ENCODE measurements around the gene LPIN2.
"Not testable (repeated sequence)": the region's sequence is repeated elsewhere in the genome, so short reads cannot be mapped to it uniquely, and the experiment has no call there.

LPIN2 gene

DNA sequence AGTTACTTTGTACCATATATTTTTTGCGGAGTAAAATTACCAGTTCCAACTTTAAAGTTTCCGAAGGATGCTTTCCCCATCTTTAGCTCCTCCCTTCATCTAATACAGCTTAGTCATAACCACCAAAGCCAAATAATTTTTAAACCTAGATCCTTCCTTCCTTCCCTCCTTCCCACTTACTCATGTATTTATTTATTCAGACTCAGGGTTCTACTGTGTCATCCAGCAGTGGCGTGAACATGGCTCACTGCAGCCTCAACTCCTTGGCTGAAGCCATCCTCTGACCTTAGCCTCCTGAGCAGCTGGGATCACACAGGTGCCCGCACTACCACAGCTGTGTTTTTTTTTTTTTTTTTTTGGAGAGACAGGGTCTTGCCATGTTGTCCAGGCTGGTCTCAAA, 4.4 kb downstream of the LPIN2 start:
- DNase-seq (ENCODE audit: extremely low read depth, insufficient read length) = no peak
- Histone ChIP-seq H3K36me3 (ENCODE audit: control insufficient read depth, insufficient read depth, low read length) (no peaks in the 10 kb centered on the region), H3K4me3 (replicated peaks; ENCODE audit: low read depth, low read length) (no peak overlapping the region), H3K27me3 (replicated peaks; ENCODE audit: control insufficient read depth, insufficient read depth, low read length) (no peaks in the 10 kb centered on the region)
- TF ChIP-seq, protein P1, sequence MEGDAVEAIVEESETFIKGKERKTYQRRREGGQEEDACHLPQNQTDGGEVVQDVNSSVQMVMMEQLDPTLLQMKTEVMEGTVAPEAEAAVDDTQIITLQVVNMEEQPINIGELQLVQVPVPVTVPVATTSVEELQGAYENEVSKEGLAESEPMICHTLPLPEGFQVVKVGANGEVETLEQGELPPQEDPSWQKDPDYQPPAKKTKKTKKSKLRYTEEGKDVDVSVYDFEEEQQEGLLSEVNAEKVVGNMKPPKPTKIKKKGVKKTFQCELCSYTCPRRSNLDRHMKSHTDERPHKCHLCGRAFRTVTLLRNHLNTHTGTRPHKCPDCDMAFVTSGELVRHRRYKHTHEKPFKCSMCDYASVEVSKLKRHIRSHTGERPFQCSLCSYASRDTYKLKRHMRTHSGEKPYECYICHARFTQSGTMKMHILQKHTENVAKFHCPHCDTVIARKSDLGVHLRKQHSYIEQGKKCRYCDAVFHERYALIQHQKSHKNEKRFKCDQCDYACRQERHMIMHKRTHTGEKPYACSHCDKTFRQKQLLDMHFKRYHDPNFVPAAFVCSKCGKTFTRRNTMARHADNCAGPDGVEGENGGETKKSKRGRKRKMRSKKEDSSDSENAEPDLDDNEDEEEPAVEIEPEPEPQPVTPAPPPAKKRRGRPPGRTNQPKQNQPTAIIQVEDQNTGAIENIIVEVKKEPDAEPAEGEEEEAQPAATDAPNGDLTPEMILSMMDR (IDR thresholded peaks at IDR 0.05; ENCODE audit: insufficient read depth, low read length, poor library complexity, severe bottlenecking) = no peak

GRCh38 chr18:3007491-3007890, 5.5 kb downstream of the LPIN2 start:
- Histone ChIP-seq H3K4me3 (replicated peaks; ENCODE audit: low read depth, low read length) (no peak overlapping the region), H3K36me3 (ENCODE audit: control insufficient read depth, insufficient read depth, low read length) (no peaks in the 10 kb centered on the region; the same call in 1 of the 2 replicates), H3K27me3 (replicated peaks; ENCODE audit: control insufficient read depth, insufficient read depth, low read length) (no peaks in the 10 kb centered on the region)
- DNase-seq (ENCODE audit: extremely low read depth, insufficient read length) = no peak
- TF ChIP-seq, protein P1 (IDR thresholded peaks at IDR 0.05; ENCODE audit: insufficient read depth, low read length, poor library complexity, severe bottlenecking) = no peak

GRCh38 chr18:3005462-3005861, 7.5 kb downstream of the LPIN2 start:
- no peak for DNase-seq (ENCODE audit: extremely low read depth, insufficient read length)
- TF ChIP-seq, protein P1 (IDR thresholded peaks at IDR 0.05; ENCODE audit: insufficient read depth, low read length, poor library complexity, severe bottlenecking) = no peak
- H3K27me3 ChIP-seq (replicated peaks; ENCODE audit: control insufficient read depth, insufficient read depth, low read length) = no peaks in the 10 kb centered on the region
- H3K4me3 ChIP-seq (replicated peaks; ENCODE audit: low read depth, low read length) = no peak overlapping the region
- no peaks in the 10 kb centered on the region; the same call in 1 of the 2 replicates for H3K36me3 ChIP-seq (ENCODE audit: control insufficient read depth, insufficient read depth, low read length)

DNA sequence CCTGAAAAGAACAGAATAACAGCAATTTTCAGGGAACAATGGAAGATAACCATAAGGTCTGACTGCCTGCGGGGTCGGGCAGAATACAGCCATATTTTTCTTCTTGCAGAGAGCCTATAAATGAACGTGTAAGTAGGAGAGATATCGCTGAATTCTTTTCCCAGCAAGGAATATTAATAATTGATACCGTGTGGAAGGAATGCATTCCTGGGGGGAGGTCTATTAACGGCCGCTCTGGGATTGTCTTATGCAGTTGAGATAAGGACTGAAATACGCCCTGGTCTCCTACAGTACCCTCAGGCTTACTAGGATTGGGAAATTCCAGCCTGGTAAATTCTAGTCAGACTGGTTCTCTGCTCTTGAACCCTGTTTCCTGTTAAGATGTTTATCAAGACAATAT, 9.2 kb downstream of the LPIN2 start:
- DNase-seq (ENCODE audit: extremely low read depth, insufficient read length); H3K4me3 ChIP-seq (replicated peaks; ENCODE audit: low read depth, low read length); H3K36me3 ChIP-seq (ENCODE audit: control insufficient read depth, insufficient read depth, low read length); H3K27me3 ChIP-seq (replicated peaks; ENCODE audit: control insufficient read depth, insufficient read depth, low read length): not testable (repeated sequence)

DNA sequence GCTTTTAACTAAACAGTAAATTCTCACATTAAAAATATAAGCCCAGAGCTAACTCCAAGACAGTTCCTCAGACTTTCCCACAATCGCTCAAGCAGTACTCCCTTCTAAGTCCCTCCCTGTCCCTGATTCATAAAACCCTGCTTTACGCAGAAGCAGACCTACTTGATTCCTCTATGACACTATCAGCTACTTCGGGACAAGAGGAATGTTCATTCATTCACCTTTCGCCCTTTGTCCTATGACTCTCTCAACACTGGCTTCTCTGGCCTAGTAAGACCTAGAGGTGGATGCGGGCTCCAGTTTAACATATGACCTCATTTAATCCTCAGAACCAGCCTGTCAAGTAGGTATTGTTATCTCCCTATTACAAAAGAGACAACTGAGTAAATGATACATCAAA, 10.2 kb downstream of the LPIN2 start:
- TF ChIP-seq, protein P1 (IDR thresholded peaks at IDR 0.05; ENCODE audit: insufficient read depth, low read length, poor library complexity, severe bottlenecking) = no peak
- DNase-seq (ENCODE audit: extremely low read depth, insufficient read length) = no peak
- Histone ChIP-seq H3K27me3 (replicated peaks; ENCODE audit: control insufficient read depth, insufficient read depth, low read length) (no peaks in the 10 kb centered on the region), H3K4me3 (replicated peaks; ENCODE audit: low read depth, low read length) (no peak overlapping the region), H3K36me3 (ENCODE audit: control insufficient read depth, insufficient read depth, low read length) (no peaks in the 10 kb centered on the region; the same call in 1 of the 2 replicates)

- no peak for DNase-seq (ENCODE audit: extremely low read depth, insufficient read length)
- no peaks in the 10 kb centered on the region for H3K27me3 ChIP-seq (replicated peaks; ENCODE audit: control insufficient read depth, insufficient read depth, low read length)
- no peaks in the 10 kb centered on the region; the same call in 1 of the 2 replicates for H3K36me3 ChIP-seq (ENCODE audit: control insufficient read depth, insufficient read depth, low read length)
- TF ChIP-seq, protein P1 (IDR thresholded peaks at IDR 0.05; ENCODE audit: insufficient read depth, low read length, poor library complexity, severe bottlenecking) = no peak
- H3K4me3 ChIP-seq (replicated peaks; ENCODE audit: low read depth, low read length) = no peak overlapping the region
Measured at GRCh38 chr18:2998644-2999043, 14.3 kb downstream of the LPIN2 start.
